GM12872 (cell line): ENCODE data around the gene AXDND1.

Experiments used
- CTCF ChIP-seq: IDR thresholded peaks from 3 replicates; pipeline ENCODE4 v1.5.1; 2011; ENCODE audit warnings: low read depth, mild to moderate bottlenecking, low read length, moderate library complexity; ENCODE audit not compliant: insufficient read depth

AXDND1 gene

GRCh38 chr1:179586107-179586823 is 220.5 kb downstream of the AXDND1 start:
- no peak for TF ChIP-seq CTCF

DNA sequence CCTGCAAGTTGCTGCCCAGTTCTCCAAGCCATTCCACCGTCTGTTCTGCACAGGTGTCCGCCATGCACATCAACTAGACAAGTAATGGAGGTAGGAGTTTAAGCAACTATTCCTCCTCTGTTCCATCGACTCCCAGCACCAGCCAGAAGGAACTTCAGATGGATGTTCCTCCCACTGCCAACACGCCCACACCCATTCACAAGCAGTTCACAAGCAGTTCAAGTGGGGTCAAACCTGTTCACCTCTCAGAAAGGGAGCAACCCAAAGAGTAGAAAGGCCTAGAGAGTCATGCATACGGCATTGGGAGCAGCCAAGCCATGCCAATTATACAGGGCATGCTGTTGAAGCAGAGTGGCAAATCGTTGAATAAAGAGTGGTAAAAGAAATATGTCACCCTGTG is 221.6 kb downstream of the AXDND1 start:
- no peak for TF ChIP-seq CTCF

GRCh38 chr1:179588425-179589024 is 222.8 kb downstream of the AXDND1 start:
- TF ChIP-seq CTCF: no peak

GRCh38 chr1:179589509-179589908 is 223.7 kb downstream of the AXDND1 start:
- no peak for TF ChIP-seq CTCF

GRCh38 chr1:179590671-179591070 is 224.9 kb downstream of the AXDND1 start:
- TF ChIP-seq CTCF: no peak

- no peak for TF ChIP-seq CTCF
These were observed 225.5 kb downstream of the AXDND1 start for GRCh38 chr1:179591253-179591591.

DNA sequence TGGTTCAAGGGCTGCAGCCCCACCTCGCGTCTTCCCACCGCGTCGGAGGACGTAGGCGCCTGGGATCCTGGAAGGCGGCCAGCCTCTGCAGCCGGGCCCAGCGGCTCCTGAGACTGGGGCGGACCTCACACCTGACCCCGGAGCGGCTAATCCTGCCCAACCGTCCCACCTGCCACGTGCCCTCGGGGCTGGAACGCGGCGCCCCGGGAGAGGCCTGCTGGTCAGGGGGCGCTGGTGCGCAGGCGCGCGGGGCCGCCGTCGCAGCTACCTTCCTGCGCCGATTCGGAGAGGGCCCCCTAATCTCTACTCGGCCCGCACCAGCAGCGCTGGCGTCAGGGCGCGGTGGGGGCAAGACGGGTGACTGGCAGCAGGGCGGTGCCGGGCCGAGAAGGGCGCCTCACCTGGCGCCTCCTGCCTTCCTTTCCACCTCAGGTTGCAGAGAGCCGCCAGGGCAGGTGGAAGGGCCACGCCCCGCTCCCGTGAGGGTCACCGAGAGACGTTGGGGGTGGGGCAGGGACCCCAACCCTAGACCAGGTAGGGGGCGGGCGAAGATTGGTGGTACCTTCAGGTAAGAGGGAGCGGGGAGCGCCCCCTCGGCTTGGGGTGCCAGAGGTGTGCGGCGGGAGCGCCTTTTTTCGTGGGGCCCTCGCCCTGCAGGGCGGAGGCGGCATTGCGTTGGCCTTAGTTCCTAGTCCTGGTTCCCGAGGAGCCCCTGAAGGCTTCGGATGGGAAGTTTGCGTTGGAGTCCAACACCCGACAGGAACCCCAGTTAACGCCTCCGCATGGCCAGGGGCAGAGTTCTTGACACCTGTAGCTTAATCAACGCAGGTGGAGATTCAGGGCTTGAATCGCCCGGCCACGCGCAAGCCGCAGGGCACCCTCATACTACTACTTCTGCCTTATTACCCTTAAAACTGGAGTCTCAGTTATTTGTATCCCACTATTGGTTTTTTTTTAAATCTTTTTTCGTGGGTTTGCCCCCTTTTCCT is 226.1 kb downstream of the AXDND1 start, which contains the start of gene TDRD5:
TDRD5 (plus strand) TSS at position 241 of the 989 bp plus-strand sequence. CDS start 784 bp downstream, outside the sequence.
- no peak for TF ChIP-seq CTCF
